ENCODE results near the gene PRELID3B.
"Not testable (repeated sequence)": the region's sequence is repeated elsewhere in the genome, so short reads cannot be mapped to it uniquely, and the experiment has no call there.

Gene PRELID3B

DNA sequence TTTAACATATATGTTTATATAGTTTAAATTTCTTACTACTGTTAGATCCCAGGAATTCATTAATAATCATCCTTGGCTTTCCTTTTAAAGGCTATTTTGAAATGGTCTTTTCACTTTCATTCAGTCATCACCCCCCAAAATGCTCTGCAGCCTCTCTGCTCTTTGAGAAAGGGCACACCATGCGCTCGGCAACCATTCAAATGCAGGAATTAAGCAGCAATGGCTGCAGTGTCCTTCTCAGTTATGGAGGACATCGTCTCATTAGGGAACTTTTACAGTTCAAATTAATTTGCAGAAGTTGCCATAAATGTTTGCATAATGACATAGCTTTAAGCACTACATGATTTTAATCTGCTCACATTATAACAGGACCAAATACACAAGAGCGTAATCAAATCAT is 17.1 kb downstream of the PRELID3B start:
- no peak for DNase-seq (ENCODE audit: low read depth)

DNA sequence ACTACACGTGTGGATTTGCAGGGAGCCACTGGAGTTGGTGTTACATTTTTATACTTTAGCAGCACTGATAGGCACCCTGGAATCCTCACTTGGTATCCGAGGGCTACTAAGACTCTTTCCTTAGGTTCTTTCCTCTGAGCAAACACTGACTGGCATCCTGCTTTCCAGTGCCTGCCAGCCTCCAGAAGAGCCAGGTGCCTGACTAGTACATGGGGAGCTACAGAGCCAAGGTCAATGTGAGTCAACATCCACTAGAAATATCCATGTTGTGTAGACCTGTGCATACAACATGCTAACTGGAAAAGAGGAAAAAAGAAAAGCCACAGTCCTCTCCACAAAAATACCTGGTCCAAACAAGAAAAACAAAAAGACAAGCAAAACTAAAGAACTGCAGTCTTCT is 17.5 kb downstream of the PRELID3B start:
- DNase-seq (ENCODE audit: low read depth): no peak

DNA sequence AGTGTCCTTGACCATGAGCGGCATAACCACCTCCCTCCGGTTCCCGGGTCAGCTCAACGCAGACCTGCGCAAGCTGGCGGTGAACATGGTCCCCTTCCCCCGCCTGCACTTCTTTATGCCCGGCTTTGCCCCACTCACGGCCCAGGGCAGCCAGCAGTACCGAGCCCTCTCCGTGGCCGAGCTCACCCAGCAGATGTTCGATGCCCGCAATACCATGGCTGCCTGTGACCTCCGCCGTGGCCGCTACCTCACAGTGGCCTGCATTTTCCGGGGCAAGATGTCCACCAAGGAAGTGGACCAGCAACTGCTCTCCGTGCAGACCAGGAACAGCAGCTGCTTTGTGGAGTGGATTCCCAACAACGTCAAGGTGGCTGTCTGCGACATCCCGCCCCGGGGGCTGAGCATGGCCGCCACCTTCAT is 18.5 kb downstream of the PRELID3B start:
- no peak for DNase-seq (ENCODE audit: low read depth)

DNA sequence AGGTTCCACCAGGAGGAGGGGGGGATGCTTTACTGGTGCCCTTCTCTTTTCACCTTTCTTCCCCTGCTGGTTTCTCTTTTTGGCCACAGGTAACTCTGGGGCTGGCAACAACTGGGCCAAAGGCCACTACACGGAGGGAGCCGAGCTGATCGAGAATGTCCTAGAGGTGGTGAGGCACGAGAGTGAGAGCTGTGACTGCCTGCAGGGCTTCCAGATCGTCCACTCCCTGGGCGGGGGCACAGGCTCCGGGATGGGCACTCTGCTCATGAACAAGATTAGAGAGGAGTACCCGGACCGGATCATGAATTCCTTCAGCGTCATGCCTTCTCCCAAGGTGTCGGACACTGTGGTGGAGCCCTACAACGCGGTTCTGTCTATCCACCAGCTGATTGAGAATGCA is 19.0 kb downstream of the PRELID3B start:
- no peak for DNase-seq (ENCODE audit: low read depth)

DNA sequence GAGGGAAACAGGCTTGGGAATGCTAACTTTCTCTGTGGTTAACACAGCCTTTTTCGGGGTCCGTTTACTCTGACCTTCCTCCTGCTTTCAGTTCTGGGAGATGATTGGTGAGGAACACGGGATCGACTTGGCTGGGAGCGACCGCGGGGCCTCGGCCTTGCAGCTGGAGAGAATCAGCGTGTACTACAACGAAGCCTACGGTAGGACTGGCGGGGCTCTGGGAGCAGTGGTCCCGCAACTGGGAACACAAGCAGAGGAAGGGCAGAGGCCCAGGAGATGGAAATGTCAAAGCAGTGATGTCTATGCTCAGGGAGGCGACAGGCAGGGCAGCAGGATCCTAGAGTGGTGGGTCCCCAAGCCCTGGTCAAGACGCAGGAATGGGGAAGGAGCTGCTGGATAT is 19.8 kb downstream of the PRELID3B start:
- DNase-seq (ENCODE audit: low read depth): no peak

DNA sequence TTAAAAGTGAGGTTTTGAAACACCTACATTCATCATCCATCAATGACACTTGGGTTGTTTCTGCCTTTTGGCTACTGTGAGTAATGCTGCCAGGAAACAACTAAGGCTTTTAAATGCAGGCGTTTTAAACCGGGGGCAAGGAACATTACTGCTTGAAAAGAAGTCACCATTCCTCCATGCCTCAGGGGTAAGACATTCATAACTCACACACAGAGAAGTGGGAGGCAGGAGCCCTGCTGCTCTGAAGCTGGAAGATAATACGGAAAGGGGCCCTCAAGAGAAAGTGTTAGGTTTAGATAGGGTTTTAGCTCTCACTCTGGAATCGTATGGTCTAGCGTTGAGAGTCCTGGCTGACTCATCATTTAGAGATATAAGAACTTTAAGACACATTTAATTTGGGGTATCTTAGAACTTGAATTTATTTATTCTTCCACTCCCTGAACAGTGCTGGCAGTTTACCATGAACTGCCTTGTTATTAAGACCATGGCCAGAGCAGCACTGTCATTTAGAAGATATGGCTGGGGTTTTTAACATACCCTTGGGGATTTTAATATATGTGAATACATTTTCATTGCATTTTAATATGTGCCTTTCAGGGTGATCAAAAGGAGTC is 21.5 kb downstream of the PRELID3B start:
- no peak for DNase-seq (ENCODE audit: low read depth)

DNA sequence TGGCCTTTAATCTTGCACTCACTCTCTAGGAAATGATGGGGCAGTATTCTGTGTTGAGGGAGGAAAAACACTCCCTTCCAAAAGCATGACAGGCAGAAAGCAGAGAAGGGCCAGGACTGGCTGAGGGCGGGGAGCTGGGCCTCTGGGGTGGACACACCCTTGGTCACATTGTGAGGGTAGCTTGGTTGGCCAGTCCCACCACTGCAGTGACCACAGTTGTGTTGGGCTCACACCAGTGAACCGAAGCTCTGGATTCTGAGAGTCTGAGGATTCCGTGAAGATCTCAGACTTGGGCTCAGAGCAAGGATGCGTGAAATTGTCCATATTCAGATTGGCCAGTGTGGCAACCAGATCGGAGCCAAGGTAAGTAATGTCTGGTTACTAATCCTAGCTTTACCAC is 23.4 kb downstream of the PRELID3B start, which contains the start of gene TUBB1:
Gene TUBB1, plus strand, starts transcription at position 213 of the 400 bp plus-strand sequence. Its CDS starts 94 bp downstream, at position 307.
- DNase-seq (ENCODE audit: low read depth): no peak

DNA sequence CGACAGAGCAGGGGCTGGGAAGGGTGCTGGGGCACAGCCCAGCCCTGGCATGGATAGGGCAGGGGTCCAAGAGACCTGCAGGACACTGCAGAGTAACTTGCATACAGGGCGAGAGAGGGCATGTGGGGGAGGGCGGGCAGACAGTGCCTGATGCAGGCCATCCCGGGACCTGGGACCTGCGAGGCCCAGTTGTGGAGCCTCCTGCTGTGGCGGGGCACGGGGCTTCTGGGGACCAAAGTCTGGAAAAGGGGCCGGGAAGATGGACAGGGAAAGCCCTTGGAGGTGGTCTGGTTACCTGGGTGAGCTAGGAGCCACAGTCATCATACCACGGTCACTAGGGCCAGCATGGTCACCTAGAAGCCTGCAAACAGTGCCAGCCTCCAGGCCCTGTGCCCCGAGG is 23.8 kb downstream of the PRELID3B start:
- no peak for DNase-seq (ENCODE audit: low read depth)

DNA sequence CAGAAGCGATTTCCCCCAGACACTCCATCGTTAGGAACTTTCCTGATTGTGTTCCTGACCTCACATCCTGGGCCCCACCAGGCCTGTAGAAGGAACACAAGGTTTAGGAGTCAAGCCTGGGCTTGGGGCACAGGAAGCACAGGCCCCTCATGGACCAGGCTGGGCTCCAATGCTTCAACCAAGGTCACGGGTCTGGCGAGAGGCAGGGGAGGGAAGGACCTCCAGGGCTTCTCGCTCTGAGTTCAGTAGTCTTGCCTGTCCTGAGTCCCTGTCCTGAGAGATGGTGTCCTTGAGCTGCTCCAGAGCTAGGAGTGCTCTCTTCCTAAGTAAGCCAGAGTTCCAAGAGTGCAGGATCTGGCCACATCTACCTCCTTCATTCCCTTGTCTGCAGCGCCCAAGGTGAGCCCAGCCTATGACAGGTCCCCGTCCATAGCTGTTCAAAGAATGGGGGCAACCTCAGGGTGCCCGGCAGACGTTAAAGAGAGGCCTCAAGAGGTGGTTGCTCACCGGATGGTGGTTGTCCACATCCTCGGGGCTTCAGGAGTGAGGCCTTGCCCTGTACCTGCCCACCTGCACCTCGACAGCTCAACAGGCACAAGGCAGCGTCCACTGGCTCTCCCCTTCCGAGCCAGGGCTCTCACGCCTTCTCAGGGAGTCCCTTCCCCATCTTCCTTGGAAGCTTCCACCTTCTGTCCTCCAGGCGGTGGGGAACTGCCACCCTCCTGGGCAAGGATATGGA is 24.9 kb downstream of the PRELID3B start:
- DNase-seq (ENCODE audit: low read depth): no peak

DNA sequence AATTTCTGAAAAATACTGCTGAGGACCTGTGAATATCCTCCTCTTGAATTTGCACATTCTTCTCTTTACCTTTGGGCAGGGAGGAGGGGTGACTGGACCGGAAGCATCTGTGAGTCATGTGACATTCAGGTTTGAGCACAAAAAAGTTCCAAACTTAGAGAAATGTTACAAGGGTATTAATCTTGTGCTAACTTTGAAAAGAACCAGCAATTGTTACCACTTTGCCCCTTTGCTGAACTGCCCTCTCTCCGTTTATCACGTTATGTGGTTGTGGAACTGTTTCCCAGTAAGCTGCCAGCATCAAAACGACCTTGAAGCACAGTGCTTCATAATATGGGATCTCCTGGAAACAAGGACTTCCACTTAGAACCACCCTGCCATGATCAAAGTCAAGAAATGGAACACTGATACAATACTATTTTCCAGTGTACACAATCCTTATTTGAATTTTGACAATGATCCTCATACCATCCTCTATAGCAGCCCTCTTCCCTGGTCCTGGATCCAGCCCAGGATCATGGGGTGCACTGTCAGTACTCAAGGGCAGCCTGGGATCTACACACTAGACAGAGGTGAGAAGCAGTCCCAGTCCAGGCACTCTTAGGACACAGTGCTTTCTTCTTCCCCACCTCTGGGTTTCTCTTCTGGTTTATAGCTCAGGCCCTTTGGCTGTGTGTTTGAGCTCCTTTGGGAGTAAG is 25.6 kb downstream of the PRELID3B start:
- no peak for DNase-seq (ENCODE audit: low read depth)

DNA sequence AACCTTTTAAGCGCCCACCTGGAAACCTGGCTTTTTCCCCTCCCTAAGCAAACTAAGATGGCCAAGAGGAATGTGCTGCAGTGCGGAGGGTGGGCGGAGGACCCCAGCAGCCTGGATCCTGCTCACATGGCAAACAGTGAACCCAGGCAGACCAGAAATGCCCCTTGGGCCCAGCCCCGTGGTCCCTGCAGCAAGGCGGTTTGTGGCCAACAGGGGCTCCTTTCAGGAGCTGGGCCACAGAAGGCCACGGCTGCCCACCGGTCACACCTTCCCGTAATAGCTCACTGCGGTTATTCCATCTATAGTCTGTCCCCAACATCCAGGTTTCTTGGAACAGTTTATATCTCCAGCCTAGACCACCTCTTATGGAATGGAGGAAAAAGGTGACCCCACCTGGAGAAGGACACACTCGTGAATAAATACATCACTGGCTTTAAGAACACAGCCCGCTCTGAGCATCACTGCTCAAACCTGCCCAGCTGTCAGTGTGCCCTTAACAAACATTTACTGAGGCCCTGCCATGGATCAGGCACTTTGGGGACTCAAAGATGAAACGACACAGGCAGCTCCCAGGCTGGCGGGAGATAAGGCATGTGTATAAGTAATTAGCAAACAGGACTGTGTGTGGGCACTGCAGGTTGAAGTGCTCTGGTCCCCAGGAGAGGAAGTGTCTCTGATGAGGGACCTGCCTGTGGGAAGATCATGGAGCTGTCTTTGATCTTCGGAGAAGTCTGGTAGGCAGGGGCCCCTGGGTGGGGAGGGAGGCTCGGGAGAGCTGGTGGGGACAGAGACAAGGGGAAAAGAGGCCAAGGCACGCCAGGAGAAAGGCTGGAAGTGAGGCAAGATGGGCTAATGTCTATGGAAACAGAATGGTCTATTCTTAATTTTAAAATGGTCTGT is 26.5 kb downstream of the PRELID3B start:
- DNase-seq (ENCODE audit: low read depth): no peak

DNA sequence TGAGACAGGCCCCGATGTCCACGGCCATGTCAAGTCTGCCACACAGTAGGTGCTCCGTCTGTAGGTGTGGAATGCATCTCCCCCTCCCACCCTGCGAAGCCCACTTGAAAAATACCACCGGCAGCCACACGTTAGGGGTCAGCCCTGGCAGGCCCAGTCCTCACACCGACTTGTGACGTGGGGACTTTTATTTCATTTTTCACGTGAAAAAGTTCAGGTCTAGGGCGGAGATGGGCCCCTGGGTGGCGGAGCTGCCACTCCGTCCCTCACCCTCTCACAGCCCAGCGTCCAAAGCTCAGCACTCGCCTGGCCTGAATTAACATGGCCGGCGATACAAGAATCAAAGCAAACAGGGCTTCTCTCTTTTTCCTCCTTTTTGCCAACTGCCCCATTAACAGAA is 27.2 kb downstream of the PRELID3B start:
- DNase-seq (ENCODE audit: low read depth): no peak

DNA sequence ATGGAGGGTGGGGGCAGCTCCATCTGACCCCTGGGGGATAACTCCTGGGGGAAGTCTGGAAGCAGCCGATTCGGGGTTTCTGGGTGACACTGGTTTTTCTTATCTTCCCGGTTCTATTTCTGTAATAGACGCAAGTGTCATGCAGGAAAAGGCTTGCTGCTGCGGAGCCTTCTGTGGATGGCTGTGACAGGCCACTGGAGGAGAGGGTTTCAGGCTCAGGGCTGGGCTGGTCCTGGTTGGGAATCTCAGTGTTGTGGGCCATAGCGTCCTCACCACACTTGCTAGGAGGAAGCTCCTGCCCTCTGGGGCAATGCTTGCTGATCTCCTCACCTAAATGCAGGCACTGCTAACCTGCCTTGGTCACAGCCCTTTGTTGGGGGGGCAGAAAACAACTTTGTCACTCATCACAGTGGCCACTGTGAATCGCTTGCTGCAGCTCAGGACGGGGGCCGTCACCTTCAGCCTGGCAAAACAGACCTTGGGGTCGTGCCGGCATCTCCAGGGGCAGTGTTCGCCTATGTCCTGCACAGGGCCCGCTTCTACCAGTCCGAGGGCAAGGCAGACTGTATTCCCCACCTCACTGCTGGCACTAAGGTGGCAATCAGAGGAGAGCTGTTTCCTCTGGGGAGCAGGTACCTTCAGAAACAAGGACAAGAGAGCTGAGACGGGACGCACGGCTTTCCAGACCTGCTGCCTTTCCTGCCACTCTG is 27.8 kb downstream of the PRELID3B start:
- DNase-seq (ENCODE audit: low read depth): no peak

DNA sequence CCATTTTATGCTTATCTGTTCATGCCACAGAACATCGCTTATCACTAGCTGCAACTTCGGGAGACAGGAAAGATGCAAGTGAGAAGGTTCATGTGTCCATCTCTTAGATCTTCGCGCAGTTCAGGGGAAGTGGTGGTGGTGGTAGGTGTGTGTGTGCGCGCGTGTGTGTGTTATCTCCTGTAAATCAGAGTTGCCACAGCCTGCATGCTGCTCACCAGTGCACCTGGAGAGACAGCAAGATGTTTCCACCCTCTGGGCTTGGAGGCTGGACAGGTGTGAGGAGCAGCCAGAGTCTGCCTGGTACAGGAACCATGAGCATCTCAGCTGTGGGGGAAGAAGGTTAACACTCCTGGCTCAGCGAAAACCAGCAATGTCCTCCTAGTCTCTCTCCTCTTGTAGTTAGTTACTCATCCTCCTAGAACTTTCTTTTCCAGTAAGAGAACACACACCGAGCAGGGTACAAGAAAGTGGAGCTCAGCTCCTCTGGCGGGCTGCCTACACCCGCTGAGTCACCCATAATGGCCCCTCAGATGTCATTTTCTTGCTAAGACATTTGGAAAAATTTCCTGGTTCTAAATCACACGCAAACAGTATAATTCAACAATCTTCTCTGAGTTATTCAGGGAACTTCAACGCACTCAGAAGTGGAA is 28.5 kb downstream of the PRELID3B start:
- DNase-seq (ENCODE audit: low read depth): no peak

DNA sequence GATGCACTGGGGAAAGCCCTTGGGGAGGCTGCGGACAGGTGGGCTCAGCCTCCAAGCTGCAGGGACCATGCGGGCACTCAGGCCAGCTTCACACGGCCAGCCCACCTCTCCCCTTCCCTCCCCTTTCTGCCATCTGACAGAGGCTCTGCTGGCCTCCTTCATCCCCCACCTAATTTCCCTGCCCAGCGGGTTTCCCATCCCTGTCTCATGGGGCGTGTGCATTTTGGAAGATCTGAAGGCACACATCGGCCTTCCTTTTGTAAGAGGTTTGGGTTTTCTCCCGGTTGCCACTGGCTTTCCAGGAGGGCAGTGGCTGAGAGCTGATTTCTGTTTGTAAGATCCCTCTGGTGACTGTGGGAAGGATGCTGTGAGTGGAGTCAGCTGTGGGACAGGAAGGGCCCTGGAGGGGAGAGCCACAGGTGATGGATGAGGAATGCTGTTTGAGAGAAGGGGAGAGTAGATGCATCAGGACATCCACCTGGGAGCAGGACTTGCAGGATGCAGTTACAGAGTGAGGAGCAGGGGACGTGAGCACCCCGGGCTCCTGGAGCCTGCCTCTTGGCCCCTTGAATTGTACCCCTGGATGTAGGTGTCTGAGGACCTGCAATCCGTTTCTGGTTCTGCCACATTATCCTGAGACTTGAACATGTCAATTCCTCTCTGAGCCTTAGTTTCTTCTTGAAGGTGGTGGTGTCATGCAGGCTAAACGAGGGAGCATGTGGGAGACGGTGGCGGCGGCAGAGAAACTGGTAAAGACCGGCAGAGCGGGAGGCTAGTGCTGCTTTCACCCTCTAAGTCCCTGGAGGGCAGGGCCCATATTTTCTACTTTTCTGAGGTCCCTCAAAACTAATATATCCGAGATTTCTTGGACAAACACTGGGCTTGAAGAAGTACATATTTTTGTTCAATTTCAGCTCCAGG is 29.3 kb downstream of the PRELID3B start:
- DNase-seq (ENCODE audit: low read depth): no peak

DNA sequence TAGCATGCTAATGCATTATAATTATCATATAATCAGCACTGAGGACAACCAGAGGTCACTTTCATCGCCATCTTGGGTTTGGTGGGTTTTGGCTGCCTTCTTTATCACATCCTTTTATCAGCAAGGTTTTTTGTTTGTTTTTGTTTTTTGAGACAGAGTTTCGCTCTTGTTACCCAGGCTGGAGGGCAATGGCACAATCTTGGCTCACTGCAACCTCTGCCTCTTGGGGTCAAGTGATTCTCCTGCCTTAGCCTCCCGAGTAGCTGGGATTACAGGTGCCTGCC is 30.8 kb downstream of the PRELID3B start:
- not testable (repeated sequence) for DNase-seq (ENCODE audit: low read depth)

DNA sequence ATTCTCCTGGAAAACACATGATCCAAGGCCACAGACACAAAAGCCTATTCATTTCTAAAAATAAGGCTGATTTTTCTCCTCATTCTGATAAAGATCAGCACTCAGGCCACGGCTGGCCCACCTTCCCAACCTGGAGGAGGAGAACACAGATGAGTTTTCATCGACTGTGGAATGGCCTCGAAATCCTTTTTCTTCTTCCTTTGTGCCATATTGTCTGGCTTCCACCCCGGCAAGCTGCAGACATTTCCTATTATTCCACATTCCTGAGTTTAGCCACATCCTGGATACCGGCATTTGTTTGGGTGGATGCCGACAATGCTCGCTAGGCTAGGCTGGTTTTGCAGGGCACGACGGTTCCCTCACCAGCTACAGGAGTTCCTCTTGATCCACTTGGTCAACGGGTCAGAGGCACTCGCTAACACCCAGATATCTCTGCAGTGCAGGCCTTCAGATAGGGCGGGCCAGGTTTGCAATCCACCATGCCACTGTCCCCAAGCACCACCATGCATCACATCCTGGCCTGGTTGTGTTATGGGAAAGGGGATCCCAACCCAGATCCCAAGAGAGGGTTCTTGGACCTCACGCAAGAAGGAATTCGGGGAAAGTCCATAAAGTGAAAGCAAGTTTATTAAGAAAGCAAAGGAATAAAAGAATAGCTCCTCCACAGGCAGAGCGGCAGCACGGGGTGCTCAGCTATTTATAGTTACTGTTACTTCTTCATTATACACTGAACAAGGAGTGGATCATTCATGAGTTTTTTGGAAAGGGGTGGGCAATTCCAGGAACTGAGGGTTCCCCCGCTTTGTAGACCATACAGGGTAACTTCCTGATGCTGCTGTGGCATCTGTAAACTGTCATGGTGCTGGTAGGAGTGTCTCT is 31.4 kb downstream of the PRELID3B start:
- no peak for DNase-seq (ENCODE audit: low read depth)

DNA sequence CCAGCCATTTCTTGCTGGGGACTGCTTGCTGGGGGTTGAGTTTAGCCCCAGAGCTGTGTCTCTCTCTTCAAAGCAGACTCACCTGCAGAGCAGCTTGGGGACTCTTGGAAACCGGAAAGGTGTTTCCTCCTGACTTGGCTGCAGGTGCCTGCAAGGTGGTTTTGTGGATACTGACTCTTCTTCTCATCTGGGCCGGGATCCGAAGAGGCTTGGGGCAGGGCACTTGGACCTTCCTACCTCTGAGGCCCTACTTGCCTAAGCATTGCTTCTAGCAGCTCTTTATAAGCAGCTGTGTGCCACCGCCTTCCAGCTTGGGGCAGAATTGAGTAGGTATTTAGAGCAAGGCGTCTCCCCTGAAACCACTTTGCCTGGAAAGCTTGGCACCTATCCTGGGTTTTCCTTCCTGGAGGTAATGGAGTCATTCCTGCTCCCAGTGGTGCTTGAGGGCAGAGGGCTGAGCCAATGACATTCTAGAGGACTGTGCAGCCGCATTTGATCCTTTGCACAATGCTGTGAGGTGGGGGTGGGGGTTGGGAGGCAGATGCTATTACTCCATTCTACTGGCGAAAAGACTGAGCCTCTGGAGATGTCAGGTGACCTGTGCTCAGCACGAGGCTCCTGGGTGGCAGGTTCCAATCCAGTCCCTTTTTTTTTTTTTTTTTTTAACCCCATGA is 32.1 kb downstream of the PRELID3B start:
- DNase-seq (ENCODE audit: low read depth): no peak
